LNCaP clone FGC (cell line): ENCODE data around the gene NSMCE4A.

ENCODE experiments used
- DNase-seq: peaks from one replicate; pipeline ENCODE4 v3.0.0-alpha.2; 2011; ENCODE audit warnings: low read depth
- H3K4me3 ChIP-seq: 2 replicates; pipeline ENCODE4 v1.5.1; 2011; ENCODE audit warnings: mild to moderate bottlenecking, low read depth, low read length, control low read depth
- TF ChIP-seq, protein P1 (sequence below): IDR thresholded peaks from 2 replicates; pipeline ENCODE4 v1.5.1; 2012; ENCODE audit warnings: mild to moderate bottlenecking; ENCODE audit not compliant: control insufficient read depth, insufficient read depth; ENCODE audit errors: extremely low read depth

The NSMCE4A gene

DNA sequence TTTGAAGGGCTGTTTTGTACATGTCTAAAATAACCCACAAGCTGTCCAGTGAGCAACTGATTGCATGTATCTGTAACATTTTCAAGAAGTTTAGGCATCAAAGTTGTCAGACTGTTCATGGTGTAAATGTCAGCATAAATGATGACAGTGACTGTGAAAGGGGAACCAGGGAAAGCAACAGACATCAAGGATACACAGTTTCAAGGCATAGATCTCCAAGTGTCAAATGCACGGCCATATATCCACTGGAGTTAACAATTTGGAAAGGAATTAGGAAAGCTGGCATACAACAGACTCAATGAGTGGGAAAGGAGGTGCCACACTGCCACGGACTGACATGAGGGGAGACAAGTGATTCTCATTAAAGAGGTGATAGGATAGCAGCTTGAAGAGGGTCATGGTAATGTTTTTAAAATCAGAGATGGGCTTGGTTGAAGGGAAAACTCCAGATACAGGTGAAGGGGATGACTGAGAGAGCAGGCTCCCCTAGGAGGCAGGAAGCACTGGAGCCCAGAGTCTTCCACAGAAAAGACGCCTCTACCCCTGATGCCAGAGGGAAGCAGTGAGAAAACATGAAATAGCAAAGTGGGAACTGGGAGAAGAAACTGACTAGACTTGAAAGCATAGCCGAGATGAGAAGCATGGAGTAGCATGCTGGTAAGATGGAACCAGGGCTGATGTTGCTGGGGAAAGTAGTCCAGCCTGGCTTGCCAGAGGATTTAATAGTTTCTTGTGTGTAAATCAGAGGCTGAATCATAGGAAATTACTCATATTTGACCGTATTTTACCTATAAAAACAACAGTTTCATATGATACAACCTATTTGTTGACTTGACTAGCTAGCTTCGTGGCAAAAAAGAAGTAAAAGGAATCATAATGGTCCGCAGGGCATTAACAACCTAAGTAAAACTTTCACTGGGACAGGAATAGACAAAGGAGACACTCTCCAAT lies 18.6 kb downstream of the NSMCE4A start:
- H3K4me3 ChIP-seq, result no peak overlapping the region
- DNase-seq, result no peak
- TF ChIP-seq, protein P1, sequence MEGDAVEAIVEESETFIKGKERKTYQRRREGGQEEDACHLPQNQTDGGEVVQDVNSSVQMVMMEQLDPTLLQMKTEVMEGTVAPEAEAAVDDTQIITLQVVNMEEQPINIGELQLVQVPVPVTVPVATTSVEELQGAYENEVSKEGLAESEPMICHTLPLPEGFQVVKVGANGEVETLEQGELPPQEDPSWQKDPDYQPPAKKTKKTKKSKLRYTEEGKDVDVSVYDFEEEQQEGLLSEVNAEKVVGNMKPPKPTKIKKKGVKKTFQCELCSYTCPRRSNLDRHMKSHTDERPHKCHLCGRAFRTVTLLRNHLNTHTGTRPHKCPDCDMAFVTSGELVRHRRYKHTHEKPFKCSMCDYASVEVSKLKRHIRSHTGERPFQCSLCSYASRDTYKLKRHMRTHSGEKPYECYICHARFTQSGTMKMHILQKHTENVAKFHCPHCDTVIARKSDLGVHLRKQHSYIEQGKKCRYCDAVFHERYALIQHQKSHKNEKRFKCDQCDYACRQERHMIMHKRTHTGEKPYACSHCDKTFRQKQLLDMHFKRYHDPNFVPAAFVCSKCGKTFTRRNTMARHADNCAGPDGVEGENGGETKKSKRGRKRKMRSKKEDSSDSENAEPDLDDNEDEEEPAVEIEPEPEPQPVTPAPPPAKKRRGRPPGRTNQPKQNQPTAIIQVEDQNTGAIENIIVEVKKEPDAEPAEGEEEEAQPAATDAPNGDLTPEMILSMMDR, result no peak

DNA sequence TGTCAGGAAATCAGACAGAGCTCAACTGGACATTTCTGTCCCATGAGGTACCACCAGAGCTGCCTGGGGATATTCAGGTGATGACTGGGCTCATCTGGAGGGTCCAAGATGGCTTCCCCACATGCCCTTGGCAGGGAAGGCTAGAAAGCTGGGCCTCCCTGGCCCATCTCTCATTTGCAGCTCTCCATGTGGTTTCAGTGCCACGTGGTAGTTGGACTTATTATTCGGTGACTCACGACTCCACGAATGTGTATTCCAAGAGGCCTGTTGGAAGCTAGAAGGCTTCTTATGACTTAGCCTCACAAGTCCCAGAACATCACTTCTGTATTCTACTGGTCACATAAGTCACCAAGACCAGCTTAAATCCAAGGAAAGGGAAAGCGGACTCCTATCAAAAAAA lies 22.8 kb downstream of the NSMCE4A start:
- TF ChIP-seq, protein P1, result no peak
- no peak for DNase-seq
- no peak overlapping the region for H3K4me3 ChIP-seq

DNA sequence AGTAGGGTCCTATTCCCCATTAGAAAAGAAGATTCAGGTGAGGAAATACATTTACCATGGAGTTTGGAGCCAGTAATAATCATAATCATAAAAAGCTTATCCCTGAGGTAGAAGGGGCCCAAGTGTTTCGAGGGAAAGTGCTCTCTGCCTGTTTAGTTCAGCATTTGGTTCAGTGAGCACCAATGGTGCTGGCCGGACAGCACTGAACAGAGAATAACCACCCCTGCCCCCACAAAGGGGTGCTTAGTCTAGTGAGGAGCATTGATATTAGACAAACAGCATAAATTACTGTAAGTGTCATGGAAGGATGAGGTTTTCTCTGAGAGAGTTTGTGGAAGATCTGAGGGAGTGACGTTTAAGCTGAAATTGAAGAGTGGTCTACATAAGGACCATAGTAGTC lies 25.6 kb downstream of the NSMCE4A start:
- no peak overlapping the region for H3K4me3 ChIP-seq
- TF ChIP-seq, protein P1, result no peak
- DNase-seq, result no peak

DNA sequence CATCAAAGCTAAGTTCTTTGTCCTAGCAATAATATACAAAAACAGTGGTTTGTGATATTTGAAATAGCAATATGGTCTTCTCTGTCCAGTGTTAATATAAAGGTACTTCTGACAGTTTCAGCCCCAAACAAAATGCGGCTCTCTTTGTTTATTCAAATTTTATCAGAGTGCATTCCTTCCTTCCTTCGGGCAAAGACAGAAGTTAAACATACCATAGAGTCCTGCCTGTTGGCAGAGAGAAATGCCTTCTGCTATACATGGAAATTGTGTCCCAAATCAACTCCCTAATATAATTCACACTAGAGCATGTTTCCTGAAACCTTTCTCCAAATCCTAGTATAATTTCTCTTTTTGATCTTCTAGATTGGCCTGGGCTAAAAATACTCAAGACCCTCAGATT lies 26.0 kb downstream of the NSMCE4A start:
- no peak overlapping the region for H3K4me3 ChIP-seq
- TF ChIP-seq, protein P1, result no peak
- DNase-seq, result no peak

DNA sequence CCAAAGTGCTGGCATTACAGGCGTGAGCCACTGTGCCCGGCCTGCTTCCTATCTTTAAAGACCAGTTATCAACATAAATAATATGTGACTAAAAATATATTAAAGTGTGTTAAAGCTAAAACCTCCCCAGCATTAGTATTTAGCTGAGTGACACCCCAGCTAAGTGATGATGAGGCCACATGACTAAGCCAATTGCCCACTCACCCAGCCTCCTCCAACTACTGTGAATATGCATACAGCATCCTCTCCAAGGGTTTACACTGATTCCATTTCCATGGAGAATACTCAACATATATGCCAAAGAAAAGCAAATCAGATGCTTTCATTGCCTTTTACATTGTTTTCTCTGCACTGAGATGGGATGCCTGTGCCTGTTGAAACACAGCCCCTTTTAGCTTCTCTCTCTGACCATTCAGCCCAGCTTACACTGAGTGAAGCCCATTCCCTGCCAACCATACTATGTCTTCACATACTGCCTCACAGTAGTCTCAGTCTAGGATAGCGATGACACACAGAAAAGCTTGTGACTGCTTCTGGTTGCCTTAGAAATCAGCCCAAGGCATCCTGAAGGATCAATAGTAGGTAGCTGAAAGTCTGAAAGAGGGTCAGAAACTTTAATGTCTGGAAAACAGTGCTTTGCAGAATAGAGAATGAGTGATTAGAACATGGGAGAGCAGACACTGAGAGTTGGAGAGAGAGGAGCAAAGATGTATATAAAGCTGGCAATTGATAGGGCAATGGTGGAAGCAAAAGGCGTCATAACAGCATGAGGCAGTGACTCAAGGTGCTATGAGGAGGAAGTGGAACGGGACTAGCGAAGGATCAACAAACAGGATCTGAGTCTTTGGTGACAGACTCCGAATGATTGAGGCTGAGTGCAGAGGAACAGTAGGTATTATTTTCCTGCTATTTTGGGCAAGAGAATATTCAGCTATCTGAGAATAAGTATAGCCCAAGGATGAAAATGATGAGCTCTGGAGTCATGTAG lies 27.4 kb downstream of the NSMCE4A start:
- H3K4me3 ChIP-seq, result no peak overlapping the region
- no peak for DNase-seq
- TF ChIP-seq, protein P1, result no peak

DNA sequence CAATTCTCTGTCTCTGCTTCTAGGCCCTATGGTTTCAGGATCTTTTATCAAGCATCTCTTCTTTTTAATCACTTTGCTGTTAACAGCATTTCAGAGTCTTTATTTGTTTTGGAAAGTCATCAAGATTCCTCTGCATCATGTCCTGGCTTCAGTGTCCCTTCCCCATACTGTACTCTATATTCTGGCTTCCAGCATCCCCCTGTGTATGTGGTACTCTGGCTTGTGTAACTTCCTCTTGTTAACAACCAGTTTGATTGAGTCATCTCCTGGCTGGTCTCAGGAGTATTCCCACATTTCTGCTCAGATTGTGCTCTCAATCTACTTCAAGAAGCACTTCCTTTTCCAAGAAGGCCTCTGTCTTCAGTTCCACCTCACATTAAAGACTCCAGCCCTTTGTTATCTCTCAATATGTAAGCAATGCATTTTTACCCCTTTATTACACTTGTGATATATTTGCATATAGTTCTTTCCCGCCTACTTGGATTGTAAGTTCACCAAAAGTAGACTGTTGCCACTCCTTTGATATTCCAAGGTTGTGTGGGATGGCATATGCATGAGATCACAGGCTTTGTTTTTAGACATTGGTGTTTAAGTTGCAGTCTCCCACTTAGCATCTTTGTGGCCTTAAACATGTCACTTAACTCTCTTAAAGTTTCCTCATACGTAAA lies 32.1 kb downstream of the NSMCE4A start:
- H3K4me3 ChIP-seq, result no peak overlapping the region
- TF ChIP-seq, protein P1, result no peak
- DNase-seq, result peak; percentile 71
